DOHH2 (cell line): Measurements from ENCODE around the gene TMEM107.
A peak's percentile ranks its signal among the peaks of the same experiment; 100 is the strongest.

Source experiments
- CTCF ChIP-seq: fragments of 200-600 bp; sonication (generic); IDR thresholded peaks from one replicate; pipeline ENCODE4 v1.5.1; 2014; ENCODE audit warnings: antibody characterized with exemption, mild to moderate bottlenecking, low read depth, low read length; ENCODE audit not compliant: poor library complexity, severe bottlenecking
- EZH2phosphoT487 ChIP-seq: fragments of 200-600 bp; sonication (generic); IDR thresholded peaks from 2 replicates; pipeline ENCODE4 v1.6.1; 2017; ENCODE audit warnings: borderline replicate concordance, mild to moderate bottlenecking, antibody characterized with exemption, low read length, moderate library complexity, mixed read lengths

- TF ChIP-seq CTCF (peak; percentile 94), EZH2phosphoT487 (no peak)
These were observed 37.4 kb downstream of the TMEM107 start for GRCh38 chr17:8138672-8139371.
